Choroid plexus epithelial cell (primary cell): ENCODE measurements around the gene TTC13.

Source experiments
- DNase-seq: peaks from one replicate; pipeline ENCODE4 v3.0.0-alpha.2; 2010; ENCODE audit warnings: low read depth
- H3K4me3 ChIP-seq: 2 replicates; pipeline ENCODE4 v1.5.1; 2011; ENCODE audit warnings: low read depth, mild to moderate bottlenecking, control low read depth, low read length, moderate library complexity
- CTCF ChIP-seq: conservative IDR thresholded peaks from 2 replicates; pipeline ENCODE4 v1.5.1; 2011; ENCODE audit warnings: low read depth, mild to moderate bottlenecking, control low read depth, inconsistent platforms, low read length, moderate library complexity

The TTC13 gene

DNA sequence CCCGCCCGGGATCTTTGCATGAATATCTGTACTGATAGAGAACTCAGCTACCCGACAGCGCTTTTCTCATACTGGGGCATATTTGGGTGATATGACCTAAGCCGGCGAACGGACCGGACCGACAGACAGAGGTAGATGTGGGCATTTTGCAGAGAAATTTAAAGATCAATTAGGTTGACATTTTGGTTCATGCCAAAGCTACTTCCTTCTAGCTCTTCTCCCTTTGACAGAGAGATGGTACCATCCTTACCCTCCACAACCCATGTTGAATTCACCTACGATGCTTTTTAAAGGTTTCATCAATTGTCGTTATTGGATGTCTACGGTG, 692 bp upstream of the TTC13 start:
- no peak for DNase-seq
- H3K4me3 ChIP-seq: peak overlapping the region; percentile 90
- TF ChIP-seq CTCF: no peak

- DNase-seq: peak; percentile 17
- H3K4me3 ChIP-seq: peak overlapping the region; percentile 90
- no peak for TF ChIP-seq CTCF
Measured at GRCh38 chr1:230977761-230978490, 735 bp downstream of the TTC13 start.

DNA sequence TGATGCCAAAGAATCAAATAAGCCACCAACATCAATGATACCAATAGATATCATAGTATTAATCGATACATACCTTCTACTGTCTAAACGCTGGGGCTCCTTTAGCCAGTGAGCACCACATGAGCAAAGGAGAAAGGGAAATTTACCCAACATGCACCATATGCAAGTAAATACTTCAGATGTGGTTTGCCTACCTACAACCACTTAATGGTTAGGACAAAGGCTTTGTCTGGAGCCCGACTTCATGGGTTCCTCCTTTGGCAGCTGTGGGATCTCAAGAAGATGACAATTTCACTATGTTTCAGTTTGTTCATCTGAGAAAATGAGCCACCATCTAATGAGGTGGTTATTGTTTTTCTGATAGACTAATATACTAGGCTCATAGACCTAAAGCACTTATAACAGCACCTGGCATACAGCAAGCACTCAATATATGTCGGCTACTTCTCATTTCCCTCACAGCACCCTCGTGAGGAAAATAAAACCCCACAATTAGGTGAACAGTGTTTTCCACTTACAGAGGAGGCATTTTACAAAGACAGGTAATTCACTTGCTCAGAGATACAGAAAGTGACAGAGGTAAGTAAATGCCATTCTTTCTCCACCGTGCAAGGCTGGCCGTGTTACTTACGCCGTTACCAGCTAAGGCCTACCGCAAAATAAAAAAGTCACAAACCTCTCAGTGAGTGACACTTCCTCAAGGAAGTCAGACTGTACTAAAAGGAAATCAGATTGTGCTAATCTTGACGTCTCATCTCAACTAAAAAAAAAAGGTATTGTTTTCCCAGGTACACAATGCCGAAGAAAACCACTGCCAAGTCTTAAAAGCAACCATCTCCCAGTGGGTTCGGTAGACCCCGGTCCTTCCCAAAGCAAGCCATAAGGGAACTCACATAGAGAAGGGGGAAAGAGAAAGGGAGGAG, 1.6 kb downstream of the TTC13 start:
- no peak for DNase-seq
- no peak for TF ChIP-seq CTCF

DNA sequence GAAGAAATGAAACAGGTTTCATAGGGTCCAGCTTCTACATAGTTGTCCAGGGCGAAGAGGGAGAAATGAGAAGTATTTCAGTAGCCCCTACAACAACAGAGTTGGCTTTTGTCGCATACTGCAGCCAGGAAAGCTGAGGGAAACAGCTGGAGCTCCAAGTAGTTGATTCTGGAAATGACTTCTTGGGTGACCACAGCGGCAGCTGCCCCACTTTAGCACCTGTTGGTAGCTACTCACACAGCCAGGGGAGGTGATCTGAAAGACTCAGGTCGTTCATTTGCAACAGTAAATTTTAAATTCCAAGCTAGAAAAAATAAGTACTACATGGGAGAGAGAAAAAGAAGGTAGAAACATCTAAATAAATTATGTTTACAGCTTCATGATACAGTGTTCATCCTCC, 2.3 kb downstream of the TTC13 start:
- DNase-seq: no peak
- no peak overlapping the region for H3K4me3 ChIP-seq
- no peak for TF ChIP-seq CTCF

More for the DNA sequence above, 1.6 kb downstream of the TTC13 start:
- H3K4me3 ChIP-seq: peak overlapping the region; percentile 90

- DNase-seq: no peak
- TF ChIP-seq CTCF: no peak
- H3K4me3 ChIP-seq: no peak overlapping the region
Measured at GRCh38 chr1:230975636-230976035, 3.0 kb downstream of the TTC13 start.

DNA sequence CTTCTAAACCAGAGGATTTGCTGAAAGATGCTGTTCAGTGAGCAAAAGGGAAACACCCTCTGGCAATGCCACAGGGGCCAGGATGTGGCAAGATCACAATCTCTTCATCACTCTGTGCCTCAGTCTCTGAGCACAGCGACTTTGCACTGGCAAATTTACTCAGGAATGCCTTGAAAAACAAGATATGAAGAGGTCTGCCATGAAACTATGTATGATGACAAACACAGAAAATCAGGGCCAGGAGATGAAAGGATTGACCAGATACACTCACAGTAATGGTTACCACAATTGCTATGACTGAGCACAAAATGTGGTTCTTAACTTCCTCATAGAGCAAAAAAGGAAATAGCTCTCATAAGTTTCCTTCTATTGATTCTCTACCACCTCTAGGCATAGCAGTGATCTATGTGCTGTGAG, 5.8 kb downstream of the TTC13 start:
- TF ChIP-seq CTCF: no peak
- H3K4me3 ChIP-seq: no peak overlapping the region
- no peak for DNase-seq

DNA sequence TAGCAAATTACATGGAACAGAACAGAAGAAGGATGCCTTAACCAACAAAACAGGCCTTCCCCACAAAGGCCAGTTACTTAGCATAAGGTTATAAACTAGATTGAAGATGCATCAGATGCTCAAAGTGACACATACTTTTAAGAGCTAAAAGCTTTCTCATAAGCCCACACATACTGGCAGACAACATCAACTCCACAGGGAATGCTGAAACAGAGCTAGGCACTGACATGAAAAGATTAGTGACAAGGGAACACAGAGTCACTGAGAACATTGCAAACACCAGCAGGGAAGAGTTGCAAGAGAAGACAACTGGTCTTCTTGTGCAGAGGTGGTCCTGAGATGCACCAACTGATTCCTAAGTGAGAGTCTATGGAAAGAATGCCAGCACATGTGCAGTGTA, 6.9 kb downstream of the TTC13 start:
- no peak for TF ChIP-seq CTCF
- H3K4me3 ChIP-seq: no peak overlapping the region
- no peak for DNase-seq
